Stimulated activated CD4-positive, alpha-beta T cell treated with anti-CD3 and anti-CD28 coated beads, Interleukin-2, amount 100 ng/mL, for 4 hours (primary cell): Measurements from ENCODE around the gene POLR2J2.
"Not testable (repeated sequence)": the region's sequence is repeated elsewhere in the genome, so short reads cannot be mapped to it uniquely, and the experiment has no call there.

Source experiments
- DNase-seq: peaks from one replicate; pipeline ENCODE4 v3.0.0-alpha.2; 2020; ENCODE audit warnings: low read depth

The POLR2J2 gene

DNA sequence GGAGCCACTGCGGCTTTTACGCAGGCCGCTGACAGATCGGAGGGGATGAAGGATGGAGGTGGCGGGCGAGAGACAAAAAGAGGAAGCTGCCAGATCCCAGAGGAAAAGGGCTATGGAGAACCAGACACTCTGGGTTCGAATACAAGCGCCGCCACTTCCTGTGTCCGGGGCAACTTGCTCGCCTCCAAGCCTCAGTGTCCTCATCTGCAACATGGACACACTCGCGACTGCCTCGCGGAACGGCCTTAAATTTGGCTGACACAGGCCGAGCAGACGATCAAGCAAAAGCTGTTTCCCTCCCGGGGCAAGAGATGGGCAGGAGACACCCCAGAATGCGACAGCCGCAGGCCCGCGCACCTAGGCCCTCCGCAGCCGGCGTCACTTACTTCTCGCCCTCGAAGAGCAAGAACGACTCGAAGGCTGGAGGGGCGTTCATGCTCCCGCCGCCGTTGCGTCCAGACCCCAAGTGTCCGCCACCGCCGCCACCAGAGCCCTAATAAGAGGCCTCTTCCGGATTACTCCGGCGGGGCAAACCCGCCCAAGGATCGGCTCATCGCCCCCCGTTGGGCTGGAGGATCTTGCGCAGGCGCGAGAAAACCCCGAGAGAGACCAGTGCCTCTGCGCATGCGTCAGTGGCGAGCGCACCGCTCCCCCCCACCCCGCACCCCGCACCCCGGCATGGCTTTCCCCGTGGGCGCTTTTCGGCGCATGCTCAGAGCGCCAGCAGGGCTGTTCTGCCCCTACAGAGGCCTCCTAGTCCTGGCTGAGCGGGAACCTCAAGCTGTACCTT lies at the start of gene POLR2J2:
Gene POLR2J2 (minus strand): TSS at position 498 of the 790 bp plus-strand sequence. CDS start 62 bp downstream, at position 436.
- DNase-seq = not testable (repeated sequence)

DNA sequence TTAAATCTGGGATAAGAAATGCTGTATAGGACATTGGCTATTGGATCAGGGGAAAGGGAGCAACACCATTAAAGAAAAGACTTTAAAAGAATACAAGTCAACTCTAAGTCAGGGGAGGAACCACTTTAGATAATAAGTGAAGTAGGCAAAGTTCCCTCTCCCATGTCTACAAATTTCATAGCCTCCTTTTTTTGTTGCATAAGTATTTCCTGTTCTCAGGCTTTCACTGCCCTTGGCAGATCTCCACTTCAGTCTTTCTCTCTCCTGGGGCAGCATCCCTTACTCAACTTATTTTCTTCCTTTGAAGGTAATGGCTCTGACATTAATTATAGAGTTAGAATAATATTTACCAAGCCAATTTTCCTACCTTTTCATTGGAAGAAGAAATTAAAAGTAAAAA lies 47.0 kb upstream of the POLR2J2 start:
- DNase-seq = not testable (repeated sequence)

DNA sequence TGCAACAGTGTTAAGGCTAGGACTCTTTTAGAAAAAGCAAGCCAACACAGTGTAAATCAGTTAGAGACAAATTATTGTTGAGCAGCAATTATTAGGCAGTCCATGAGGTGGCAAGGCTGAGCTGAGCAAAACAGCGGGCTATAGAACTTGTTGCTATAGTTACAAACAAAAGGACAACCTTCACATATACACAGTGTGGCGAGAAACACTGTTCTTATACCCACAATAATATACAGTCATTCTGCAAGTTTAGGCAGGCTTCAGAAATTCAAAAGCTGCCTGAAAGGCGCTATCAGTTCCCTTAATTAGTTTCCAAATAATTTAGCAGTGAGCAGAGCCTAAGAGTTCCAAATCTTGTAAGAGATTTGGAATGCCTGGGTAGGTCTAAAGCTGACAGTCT lies 44.3 kb upstream of the POLR2J2 start:
- DNase-seq = not testable (repeated sequence)

DNA sequence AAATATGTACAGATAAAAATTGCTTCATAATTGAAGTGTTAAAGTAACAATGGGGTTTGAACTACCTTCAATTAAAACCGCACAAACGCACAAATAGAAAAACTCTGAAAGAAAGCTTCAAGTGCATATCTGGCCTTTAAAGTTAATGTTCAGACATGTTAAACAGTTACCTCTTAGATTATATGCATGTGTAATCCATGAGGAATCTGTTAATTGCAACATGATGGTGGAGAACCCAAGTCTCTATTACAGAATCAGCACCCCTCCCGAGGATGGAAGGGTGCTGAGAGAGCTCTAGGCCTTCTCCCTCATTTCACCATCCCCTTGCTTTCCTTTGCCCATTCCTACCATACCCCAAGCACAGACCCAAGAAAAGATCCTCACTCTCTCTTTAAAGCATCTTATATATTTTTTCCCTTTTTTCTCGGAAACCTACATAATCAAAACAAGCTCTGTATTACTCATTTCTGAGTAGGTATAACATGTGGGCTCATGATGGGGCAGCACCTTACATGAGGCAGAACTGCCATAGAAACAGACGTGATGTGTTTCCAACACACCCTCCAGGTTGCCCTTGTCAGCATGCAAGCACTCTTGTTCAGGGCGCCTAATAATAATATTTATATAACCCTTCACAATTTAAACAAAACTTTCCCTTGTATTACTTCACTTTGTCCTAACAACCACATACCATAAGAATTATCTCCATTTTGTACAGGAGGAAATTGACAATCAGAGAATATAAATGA lies 43.5 kb upstream of the POLR2J2 start:
- not testable (repeated sequence) for DNase-seq

DNA sequence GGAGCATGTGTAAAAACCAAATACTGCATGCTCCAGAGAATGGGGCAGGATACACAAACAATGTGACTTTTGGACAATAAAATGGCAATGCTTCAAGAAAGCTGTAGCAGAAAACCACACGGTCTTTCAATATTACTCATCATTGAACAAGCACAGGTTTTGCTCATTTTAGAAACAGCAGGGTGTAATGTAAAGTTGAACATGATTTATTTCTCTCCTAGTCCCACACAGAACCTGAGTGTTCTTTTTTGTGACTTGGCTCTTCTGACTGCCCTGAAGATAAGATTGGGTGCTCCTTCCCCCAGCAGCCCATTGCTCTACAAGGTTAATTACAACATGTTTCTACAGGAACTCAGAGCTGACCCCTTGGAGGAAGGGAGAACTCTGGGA lies 42.2 kb upstream of the POLR2J2 start:
- DNase-seq = not testable (repeated sequence)

DNA sequence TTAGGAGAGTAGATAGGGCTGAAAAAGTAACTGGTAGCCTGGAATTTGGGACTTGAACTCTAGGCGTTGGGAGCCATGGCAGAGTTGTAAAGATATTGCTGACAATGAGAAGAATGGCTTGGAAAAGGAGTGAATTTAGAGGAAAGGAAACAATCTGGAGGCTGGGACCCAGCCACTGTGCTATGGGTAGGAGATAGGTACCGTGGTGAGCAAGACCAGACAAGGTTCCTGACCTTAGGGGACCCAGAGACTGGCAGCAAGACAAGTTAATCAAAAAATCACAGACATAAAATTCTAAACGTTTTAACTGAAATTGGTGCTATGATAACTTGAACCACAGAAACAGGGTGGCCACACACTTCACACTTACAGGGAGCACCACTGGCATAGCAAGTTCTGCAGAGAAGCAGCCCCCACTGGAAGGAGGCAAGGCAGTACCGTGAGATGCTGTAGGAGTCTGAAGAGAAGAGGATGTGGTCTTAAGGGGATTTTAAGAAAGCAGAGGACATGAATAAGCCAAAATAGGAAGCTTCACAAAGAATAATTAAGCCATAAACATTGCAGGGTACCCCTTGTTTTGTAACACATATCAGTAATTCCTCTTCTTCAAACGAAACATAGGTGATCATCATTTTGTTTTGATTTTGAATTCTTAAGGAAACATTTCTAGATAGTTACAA lies 41.7 kb upstream of the POLR2J2 start:
- not testable (repeated sequence) for DNase-seq

DNA sequence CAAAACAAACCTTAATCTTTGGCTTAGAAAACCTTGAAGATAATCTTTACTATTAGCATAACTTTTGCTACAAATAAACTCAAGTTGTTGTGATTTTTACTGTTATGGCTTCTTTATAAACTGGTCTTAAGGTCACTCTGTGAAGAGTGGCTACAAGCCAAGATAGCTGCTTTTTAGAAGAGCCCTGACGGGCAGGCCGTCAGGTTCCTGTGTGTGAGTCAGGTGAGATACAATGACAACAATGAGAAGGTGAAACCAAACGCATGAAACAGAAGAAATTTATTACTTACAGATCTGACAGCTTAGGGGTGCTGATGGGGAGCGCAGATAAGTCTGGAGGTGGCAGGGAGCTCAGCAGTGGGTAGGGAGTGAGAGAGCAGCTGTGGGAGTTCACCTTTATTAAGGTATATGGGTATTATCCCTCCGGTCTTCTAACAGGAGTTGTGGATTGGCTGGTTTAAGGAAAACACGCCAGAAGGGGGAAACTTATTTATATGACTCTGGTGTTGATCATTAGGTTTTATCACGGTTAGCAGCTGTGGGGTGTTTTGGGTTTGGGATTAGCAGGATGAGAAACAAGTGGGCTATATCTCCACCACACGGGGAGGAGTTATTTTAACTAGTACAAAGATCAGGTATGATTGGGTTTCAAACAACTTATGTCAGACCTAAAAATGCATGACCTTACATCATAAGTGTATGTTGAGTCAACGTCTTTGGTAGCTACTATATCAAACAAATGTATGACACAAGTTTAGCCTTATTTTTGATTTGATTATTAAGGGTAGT lies 27.7 kb upstream of the POLR2J2 start:
- DNase-seq = not testable (repeated sequence)

DNA sequence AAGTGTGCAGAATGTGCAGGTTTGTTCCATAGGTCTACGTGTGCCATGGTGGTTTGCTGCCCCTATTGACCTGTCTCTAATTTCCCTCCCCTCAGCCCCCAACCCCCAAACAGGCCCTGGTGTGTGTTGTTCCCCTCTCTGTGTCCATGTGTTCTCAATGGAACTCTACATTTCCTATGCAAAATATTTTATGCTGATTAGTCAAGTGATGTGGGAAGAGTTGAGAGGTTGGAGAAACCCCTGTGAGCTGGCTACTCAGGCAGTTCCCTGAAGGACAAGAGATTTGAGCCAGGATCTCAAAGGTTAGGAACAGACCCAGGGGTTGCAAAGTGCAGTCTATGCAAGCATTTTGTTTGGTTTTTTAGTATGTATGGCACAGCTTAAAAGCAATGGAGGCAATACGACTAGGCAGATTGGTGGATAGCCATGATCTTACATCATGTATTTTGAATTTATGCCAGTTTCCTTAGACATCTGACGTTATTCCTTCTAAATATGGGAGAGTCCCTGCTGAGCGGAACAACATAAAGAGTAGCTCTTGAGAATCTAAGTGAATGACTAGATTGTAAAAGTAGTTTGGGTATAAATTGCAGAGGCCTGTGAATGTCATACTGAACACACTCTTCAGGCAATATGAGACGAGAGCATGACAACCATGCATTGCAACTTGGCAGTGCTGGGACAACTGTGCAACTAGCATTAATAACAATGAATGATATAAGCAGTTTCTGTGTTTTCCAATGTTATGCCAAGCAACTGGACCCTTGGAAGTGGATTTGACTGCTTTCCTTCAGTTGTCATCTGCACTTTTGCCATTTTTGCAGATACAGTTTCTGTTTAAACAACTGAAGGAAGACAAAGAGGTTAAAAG lies 26.4 kb upstream of the POLR2J2 start:
- not testable (repeated sequence) for DNase-seq

DNA sequence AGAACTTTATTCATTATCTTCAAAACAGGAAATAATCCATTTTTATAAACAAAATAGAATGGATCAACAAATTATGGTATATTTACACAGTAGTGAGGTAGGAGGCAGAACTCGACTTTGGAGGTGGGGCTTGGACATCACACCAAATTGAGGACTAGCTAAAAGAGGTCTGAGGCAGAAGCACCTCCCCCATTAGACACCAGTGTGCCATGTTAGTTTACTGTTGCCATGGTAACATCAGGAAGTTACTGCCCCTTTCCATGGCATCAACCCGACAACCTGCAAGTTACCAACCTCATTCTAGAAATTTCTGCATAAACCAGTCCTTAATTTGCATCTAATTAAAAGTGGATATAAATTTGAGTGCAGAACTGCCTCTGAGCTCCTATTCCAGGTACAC lies 24.5 kb upstream of the POLR2J2 start:
- not testable (repeated sequence) for DNase-seq

DNA sequence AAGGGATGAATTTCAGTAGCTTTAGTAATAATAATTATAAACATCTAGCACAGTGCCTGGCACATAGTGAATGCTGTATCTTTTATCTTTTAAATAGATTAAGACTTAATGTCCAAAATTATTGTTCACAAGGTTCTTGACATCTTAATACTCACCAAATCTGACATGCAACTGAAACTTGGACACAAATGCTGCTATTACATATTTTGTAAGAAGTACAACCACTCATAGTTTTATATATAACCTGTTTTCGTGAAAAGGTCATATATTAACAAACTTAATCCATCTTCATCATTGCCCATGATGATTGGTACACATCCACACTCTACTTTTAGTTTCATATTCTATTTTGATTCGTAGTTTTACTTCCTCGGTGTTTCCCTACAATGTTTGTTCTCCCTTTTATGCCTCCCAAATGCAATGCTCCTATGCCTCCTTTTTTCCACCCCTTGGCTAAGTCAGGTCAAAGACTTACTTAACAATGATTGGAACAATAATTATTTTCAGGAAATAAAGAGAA lies 23.6 kb upstream of the POLR2J2 start:
- DNase-seq = not testable (repeated sequence)

DNA sequence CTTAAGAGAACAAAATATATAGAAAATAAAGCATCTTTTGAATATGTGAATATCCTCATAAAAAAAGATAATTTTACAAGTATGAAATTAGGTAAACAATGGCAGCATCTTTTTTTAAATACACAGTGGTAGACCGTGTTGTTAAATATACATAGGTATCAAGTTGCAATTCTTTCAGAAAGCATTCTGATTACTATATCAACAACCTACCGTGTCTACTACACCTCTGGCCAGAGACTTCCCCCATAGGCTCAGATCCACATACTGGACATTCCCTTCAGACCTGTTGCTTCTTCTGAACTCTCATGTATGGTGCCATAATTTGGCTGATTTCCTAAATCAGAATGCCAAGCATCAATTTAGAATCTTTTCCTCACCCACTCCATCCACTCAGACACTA lies 22.5 kb upstream of the POLR2J2 start:
- not testable (repeated sequence) for DNase-seq

DNA sequence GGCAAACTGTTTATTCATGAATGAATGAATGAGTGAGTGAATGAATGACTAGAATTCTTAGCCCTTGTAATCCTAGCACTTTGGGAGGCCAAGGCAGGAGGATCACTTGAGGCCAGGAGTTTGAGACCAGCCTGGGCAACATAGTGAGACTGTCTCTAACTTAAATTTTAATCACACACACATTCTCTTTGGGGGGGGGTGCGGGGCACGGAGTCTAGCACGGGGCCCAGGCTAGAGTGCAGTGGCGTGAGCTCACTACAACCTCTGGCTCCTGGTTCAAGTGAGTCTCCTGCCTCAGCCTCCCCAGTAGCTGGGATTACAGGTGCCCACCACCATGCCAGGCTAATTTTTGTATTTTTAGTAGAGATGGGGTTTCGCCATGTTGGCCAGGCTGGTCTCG lies 19.1 kb upstream of the POLR2J2 start:
- DNase-seq = not testable (repeated sequence)

DNA sequence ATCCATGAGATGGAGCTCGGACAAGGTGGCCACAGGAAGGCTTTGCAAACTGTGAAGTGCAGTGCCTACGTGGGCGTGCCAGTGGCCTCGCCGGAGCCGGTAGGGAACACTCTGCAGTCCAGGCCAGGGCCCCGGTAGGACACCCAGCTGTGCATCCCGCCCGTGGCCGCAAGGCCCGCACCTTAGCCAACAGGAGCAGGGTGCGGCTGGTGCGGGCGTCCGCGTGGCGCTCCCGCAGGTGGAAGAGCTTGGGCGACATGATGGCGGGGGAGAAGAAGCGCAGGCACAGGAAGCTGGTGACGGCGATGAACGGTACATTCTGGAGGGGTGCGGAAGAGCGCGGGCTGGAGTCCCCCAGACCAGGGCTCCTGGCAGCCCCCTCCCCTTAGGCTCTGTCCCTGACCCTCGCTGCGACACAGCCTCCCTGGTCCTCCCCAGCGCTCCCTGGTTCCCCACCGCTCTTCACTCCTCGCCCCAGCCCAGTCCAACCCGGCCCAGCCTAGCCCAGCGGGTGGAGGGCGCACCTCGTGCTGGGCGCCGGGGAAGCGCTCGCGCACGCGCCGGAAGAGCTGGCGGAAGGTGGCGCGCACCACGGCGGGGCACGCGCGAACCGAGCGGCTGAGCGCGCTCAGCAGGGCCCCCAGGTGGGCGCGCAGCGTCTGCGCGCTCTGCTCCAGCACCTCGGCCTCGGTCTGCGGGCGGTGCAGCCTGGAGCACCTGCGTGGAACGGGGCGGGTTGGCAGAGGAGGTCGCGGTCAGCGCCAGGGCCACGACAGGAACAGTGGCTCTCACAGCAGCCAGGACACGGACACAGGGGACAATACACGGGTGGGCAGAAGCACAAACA lies 18.2 kb upstream of the POLR2J2 start:
- DNase-seq = not testable (repeated sequence)

DNA sequence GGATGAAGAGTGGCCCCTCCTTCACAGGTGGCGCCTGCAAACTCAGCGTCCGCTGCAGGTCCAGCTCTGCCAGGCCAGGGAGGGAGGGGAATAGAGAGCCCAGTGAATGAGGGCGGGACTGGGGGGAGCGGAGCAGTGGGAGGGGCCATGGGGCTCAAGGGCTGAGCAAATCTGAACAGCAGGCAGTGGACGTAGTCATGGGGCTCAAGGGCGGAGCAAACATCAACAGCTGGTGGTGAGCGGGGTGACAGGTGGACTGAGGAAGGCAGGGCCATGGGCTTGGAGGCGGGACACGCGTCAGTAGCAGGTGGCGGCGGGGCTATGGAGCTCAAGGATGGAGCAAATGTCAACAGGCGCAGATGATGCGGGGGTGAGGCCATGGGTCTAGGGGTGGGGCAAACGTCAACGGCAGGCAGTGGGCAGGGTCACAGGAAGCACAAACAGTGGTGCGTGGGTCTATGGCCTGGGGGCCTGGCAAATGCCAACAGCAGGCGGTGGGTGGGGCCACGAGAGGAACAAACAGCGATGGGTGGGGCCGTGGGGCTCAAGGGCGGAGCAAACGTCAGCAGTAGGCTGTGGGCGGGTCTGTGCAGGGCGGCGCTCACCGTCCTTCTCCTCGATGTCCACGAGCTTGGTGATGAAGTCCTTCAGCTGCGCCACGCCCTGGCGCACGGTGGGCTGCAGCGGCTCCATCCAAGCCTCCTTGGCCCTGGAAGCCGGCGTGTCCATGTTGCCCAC lies 17.0 kb upstream of the POLR2J2 start:
- DNase-seq = not testable (repeated sequence)

DNA sequence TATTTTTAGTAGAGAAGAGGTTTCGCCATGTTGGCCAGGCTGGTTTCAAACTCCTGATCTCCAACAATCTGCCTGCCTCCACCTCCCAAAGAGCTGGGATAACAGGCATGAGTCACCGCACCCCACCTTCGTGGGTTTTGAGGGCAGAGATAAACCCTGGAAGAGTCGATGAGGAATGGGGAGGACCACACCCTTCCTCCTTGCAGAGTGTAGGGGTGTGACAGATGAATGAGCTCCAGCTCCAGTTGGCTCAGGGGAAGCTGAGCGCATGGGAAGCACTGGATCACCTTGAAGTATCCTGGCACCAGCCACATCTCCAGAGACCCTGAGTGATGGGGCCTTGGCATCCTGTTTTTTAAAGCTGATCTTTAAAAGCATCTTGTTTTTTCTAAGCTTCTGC lies 11.1 kb upstream of the POLR2J2 start:
- not testable (repeated sequence) for DNase-seq

DNA sequence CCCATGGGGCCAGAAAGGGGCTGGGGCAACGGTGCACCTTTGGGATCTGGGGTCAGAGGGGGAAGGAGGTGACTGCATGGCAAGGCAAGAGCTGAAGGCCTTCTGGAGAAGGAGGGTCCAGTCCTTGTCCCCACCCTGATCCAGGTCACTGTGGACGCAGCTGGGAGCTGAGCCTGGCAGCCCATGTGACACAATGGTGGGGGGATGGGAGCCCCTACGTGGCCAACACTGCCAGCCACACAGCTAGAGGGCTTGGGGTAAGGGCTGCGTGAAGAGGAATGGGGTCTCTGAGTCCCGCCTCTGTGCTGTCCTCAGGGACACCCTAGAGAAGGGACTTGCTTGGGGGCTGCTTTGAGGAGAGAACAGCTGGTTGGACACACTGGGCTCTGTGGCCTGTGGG lies 9.3 kb upstream of the POLR2J2 start:
- DNase-seq = not testable (repeated sequence)

DNA sequence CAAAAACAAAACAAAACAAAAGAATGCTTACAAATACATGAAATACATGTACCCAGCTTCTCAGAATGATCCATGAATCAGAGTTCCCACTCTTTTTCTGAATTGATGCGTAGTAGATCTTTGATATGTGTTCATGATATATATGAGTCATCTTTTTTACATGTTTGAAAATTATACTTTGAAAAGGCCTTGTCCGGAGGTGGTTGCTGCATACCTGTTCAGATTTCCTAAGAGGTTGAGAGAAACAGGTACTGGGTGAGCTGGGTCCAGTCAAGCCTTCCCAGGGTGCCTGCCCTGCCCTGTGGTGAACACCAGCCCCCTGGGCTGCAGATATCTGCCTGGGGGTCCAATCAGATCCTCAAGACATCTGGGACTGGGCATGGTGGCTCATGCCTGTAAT lies 4.1 kb upstream of the POLR2J2 start:
- not testable (repeated sequence) for DNase-seq

DNA sequence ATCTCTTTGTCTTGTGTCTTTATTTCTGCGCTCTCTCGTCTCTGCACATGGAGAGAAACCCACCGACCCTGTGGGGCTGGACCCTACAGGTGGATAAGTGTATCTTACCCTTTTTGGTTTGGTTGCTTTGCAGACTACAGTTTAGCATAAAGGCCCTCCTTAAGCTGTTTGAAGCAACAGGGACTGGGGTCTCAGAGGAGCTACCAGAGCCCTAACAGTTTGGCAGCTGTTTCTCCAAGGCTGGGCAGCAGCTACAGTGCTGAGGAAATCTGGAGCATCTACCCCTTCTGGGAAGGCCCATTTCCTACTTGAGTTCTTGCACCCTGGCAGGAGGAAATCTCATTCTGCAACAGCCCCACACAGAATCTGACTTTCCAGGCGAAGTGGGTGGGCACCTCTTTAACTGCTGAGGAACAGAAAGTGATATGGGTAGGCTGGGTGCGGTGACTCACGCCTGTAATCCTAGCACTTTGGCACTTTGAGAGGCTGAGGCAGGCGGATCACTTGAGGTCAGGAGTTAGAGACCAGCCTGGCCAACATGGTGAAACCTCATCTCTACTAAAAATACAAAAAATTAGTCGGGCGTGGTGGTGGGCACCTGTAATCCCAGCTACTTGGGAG lies 2.1 kb upstream of the POLR2J2 start:
- not testable (repeated sequence) for DNase-seq
